ENCODE measurements around the gene BAHCC1. TPM values are rescaled to one million over a fixed set of nuclear protein-coding genes. Genes with fewer than 3 reads are reported as not detected.

The BAHCC1 gene
- total RNA-seq, 1 experiment from 2014 or later = 33.7 TPM

DNA sequence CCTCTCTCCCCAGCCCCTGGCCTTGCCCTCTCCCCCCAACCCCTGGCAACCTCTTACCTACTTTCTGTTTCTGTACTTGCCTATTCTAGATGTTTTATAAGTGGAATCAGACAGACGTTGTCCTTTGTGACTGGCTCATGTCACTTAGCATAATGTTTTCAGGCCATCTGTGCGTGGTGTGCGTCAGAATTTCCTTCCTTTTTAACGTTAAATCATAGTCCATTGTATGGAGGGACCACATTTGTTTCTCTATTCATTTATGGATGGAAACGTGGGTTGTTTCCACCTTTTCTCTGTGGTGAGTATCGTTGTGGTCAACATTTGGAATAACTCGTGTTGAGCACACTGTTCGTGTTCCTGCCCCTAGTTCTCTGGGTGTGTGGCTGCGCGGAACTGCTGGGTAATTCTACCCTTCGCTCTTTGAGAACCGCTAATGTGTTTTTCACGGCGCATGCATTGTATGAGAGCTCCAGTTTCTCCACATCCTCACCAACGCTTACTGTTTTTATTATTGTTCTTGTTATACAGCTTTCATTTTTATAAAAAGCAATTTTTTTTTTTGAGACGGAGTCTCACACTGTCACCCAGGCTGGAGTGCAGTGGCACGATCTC is 91.0 kb downstream of the BAHCC1 start:
- CTCF ChIA-PET = interaction anchor here (0.6 kb wide), 1 partner anchor 56 kb away, joined by 3 read pairs; no protein-coding TSS in a partner anchor
- no TSS peak for BruUV-seq (replicated peaks)
- POLR2A ChIA-PET (ENCODE audit: unreplicated experiment) = no interaction called here
- no peak for TF ChIP-seq EZH2 (IDR thresholded peaks at IDR 0.05; ENCODE audit: low read depth)
- TF ChIP-seq, protein P1, sequence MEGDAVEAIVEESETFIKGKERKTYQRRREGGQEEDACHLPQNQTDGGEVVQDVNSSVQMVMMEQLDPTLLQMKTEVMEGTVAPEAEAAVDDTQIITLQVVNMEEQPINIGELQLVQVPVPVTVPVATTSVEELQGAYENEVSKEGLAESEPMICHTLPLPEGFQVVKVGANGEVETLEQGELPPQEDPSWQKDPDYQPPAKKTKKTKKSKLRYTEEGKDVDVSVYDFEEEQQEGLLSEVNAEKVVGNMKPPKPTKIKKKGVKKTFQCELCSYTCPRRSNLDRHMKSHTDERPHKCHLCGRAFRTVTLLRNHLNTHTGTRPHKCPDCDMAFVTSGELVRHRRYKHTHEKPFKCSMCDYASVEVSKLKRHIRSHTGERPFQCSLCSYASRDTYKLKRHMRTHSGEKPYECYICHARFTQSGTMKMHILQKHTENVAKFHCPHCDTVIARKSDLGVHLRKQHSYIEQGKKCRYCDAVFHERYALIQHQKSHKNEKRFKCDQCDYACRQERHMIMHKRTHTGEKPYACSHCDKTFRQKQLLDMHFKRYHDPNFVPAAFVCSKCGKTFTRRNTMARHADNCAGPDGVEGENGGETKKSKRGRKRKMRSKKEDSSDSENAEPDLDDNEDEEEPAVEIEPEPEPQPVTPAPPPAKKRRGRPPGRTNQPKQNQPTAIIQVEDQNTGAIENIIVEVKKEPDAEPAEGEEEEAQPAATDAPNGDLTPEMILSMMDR (conservative IDR thresholded peaks at IDR 0.05) = no peak
- H3F3A ChIP-seq (ENCODE audit: insufficient read depth, low read depth) = no peaks in the 10 kb centered on the region
- H2AFZ ChIP-seq = no peak overlapping the region
- H3K4me2 ChIP-seq = no peak overlapping the region
- H3K27ac ChIP-seq = no peak overlapping the region
- DNase-seq = no peak
- no peaks in the 10 kb centered on the region for H3K79me2 ChIP-seq (ENCODE audit: low read depth)
- H4K20me1 ChIP-seq (ENCODE audit: insufficient read depth) = no peaks in the 10 kb centered on the region
- H3K36me3 ChIP-seq (ENCODE audit: low read depth) = no peaks in the 10 kb centered on the region
- H3K4me1 ChIP-seq (replicated peaks; ENCODE audit: insufficient read depth) = no peaks in the 10 kb centered on the region
- no peaks in the 10 kb centered on the region for H3K9me2 ChIP-seq (ENCODE audit: insufficient read depth)
- no peak overlapping the region for H3K4me3 ChIP-seq
- intact Hi-C loops (cut with micrococcal nuclease; ENCODE audit: unreplicated experiment) = loop anchor here (5.0 kb wide), 1 partner anchor 499 kb away; no protein-coding TSS in a partner anchor
- no peaks in the 10 kb centered on the region for H3K27me3 ChIP-seq (ENCODE audit: insufficient read depth, low read depth)
- H3K9me3 ChIP-seq (ENCODE audit: insufficient read depth, low read depth) = no peaks in the 10 kb centered on the region

DNA sequence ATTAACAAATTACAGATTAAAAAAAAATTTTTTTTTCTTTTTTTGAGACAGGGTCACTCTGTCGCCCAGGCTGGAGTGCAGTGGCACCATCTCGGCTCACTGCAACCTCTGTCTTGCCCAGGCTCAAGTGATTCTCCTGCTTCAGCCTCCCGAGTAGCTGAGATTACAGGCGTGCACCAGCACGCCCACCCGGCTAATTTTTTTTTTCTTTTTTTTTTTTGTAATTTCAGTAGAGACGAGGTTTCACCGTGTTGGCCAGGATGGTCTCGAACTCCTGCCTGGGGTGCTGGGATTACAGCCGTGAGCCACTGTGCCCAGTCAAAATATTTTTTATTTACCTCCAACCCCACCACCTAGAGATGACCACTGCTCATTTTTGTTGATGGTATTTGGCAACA is 91.8 kb downstream of the BAHCC1 start:
- H3K9me3 ChIP-seq (ENCODE audit: insufficient read depth, low read depth) = no peaks in the 10 kb centered on the region
- H3K4me2 ChIP-seq = no peak overlapping the region
- H3K4me3 ChIP-seq = no peak overlapping the region
- H3K27me3 ChIP-seq (ENCODE audit: insufficient read depth, low read depth) = no peaks in the 10 kb centered on the region
- TF ChIP-seq EZH2 (IDR thresholded peaks at IDR 0.05; ENCODE audit: low read depth) = no peak
- TF ChIP-seq, protein P1 (conservative IDR thresholded peaks at IDR 0.05) = no peak
- H3K36me3 ChIP-seq (ENCODE audit: low read depth) = no peaks in the 10 kb centered on the region
- no peak for DNase-seq
- CTCF ChIA-PET = interaction anchor here (0.6 kb wide), 1 partner anchor 56 kb away, joined by 10 read pairs; no protein-coding TSS in a partner anchor
- no peak overlapping the region for H3K27ac ChIP-seq
- H3K9me2 ChIP-seq (ENCODE audit: insufficient read depth) = no peaks in the 10 kb centered on the region
- POLR2A ChIA-PET (ENCODE audit: unreplicated experiment) = no interaction called here
- no peaks in the 10 kb centered on the region for H3K4me1 ChIP-seq (replicated peaks; ENCODE audit: insufficient read depth)
- intact Hi-C loops (cut with micrococcal nuclease; ENCODE audit: unreplicated experiment) = loop anchor here (5.0 kb wide), 1 partner anchor 500 kb away; no protein-coding TSS in a partner anchor
- no peak overlapping the region for H2AFZ ChIP-seq
- no peaks in the 10 kb centered on the region for H3F3A ChIP-seq (ENCODE audit: insufficient read depth, low read depth)
- no peaks in the 10 kb centered on the region for H3K79me2 ChIP-seq (ENCODE audit: low read depth)
- no peaks in the 10 kb centered on the region for H4K20me1 ChIP-seq (ENCODE audit: insufficient read depth)
- BruUV-seq (replicated peaks) = no TSS peak

DNA sequence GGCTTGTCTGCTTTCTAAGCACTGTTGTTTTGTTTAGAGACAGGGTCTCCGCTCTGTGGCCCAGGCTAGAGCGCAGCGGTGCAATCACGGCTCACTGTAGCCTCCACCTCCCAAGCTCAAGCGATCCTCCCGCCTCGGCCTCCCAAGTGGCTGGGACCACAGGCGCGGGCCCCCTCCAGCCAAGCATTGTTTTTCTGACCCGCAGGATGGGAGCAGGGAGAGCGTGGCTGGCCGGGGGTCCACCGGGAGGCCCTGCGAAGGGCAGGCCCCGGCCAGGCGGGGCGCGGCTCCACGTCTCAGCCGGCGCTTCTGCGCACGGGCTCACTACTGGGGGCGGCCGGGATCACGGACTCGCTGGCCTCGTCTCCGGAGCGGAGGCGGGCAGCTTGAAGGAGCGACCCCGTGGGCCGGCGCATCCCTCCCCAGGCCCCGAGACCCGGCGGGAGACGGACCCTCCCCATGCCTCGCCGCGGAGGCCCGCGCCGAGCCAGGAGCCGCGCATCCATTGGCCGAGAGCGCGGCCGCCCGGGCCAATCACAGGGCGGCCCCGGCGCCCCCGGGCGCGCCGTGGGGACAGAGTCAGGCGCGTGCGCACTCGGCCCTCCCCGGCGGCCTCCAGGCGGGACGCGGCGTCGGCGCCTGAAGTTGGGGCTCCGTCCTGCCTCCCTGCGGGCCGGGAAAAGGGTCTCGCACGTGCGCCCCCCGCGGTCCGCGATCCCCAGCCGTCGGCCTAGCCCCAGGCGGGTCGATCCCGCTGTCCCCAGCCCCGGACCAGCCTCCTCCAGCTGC is 92.4 kb downstream of the BAHCC1 start:
- peak in 1 of 2 experiments; percentile 76 for DNase-seq
- CTCF ChIA-PET = interaction anchor here (0.6 kb wide), 1 partner anchor 57 kb away, joined by 10 read pairs; no protein-coding TSS in a partner anchor
- POLR2A ChIA-PET (ENCODE audit: unreplicated experiment) = no interaction called here
- Histone ChIP-seq H3K36me3 (ENCODE audit: low read depth) (no peaks in the 10 kb centered on the region), H4K20me1 (ENCODE audit: insufficient read depth) (no peaks in the 10 kb centered on the region), H3K4me3 (peak overlapping the region; percentile 55; the same call in 1 of the 2 replicates), H3K79me2 (ENCODE audit: low read depth) (no peaks in the 10 kb centered on the region), H2AFZ (peak overlapping the region; percentile 58), H3K9me2 (ENCODE audit: insufficient read depth) (no peaks in the 10 kb centered on the region), H3K4me2 (peak overlapping the region; percentile 72), H3K27ac (no peak overlapping the region), H3K9me3 (ENCODE audit: insufficient read depth, low read depth) (no peaks in the 10 kb centered on the region), H3F3A (ENCODE audit: insufficient read depth, low read depth) (no peaks in the 10 kb centered on the region), H3K27me3 (ENCODE audit: insufficient read depth, low read depth) (no peaks in the 10 kb centered on the region), H3K4me1 (replicated peaks; ENCODE audit: insufficient read depth) (no peaks in the 10 kb centered on the region)
- TF ChIP-seq, protein P1 (conservative IDR thresholded peaks at IDR 0.05) = no peak
- TF ChIP-seq EZH2 (IDR thresholded peaks at IDR 0.05; ENCODE audit: low read depth) = no peak
- intact Hi-C loops (cut with micrococcal nuclease; ENCODE audit: unreplicated experiment) = loop anchor here (5.0 kb wide), 1 partner anchor 500 kb away; no protein-coding TSS in a partner anchor
- BruUV-seq (replicated peaks) = TSS peak; percentile 36
